GM21529 (cell line): ENCODE data around the gene TSHZ2.
"Not testable (repeated sequence)": the region's sequence is repeated elsewhere in the genome, so short reads cannot be mapped to it uniquely, and the experiment has no call there.

ENCODE experiments used
- ATAC-seq: cut with Tn5 transposase; IDR thresholded peaks from one replicate; pipeline ENCODE4 v1.9.1; 2021; ENCODE audit not compliant: unreplicated experiment

Gene TSHZ2

DNA sequence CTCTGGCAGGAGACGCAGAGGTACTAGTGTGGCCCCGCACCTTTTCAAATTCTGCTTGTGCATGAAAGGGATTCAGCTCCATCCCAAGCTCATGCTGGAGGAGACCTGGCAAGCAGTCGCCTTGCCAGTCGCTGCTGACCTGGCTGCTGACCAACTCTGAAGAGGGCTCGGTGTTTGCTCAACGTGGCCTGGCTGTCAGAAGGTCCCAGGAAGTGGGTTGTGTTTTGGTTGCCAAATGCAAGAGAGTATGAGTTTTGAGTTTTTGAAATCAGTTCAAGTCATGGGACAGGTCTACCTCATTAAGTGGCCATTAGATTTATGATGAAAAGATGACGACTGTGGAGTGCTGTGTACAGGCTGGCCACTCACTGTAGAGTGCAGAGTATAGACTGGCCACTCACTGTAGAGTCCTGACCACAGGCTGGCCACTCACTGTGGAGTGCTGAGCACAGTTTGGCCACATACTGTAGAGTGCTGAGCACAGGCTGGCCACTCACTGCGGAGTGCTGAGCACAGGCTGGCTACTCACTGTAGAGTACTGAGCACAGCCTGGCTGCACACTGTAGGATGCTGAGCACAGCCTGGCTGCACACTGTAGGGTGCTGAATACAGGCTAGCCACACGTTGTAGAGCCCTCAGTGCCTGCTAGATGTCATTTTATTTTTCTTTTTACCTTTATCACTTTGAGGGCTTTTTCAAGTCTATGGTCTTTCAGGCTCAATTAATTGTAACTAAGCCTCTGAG is 427.6 kb downstream of the TSHZ2 start:
- no peak for ATAC-seq

DNA sequence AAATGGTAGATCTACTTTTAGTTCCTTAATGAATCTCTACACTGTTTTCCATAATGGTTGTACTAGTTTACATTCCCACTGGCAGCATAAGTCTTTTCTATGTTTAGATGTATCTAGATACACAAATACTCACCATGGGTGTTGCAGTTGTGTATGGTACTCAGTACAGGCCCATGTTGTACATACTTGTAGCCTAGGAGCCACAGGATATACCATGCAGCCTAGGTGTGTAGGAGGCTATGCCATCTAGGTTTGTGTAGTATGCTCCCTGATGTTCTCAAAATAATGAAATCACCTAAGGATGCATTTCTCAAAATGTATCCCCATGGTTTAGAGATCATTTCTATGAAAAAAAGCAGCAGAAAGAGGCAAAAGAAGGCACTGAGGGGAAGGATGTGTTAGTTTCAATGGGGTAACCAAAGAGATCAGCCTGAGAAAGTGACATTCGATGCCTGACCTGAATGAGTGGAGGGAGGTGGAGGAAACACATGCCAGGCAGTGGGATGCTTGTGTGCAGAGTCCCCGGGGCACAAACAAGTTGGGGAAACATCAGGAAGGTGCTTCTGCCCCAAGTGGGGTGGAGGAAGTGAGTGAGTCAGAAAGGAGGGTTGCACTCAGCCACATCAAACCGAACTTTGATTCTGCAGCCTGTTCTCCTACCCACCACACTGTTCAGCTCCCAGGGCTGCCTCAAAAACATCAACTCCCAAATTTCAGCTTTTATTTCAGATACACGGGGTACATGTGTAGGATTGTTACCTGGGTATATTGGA is 430.3 kb downstream of the TSHZ2 start:
- no peak for ATAC-seq

DNA sequence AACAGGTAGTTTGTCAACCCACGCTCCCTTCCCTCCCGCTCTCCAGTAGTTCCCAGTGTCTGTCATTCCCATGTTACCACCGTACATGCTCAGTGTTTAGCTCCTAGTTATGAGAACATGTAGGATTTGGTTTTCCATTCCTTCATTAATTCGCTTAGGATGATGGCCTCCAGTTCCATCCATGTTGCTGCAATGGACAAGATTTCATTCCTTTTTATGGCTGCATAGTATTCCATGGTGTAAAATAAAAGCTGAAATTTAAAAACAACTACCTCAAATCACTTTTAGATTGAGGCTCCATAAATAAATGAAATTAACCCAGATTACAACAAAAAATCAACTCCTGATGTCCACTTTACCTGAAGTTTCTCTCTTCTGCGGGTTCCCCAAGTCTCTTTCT is 430.9 kb downstream of the TSHZ2 start:
- ATAC-seq = no peak

DNA sequence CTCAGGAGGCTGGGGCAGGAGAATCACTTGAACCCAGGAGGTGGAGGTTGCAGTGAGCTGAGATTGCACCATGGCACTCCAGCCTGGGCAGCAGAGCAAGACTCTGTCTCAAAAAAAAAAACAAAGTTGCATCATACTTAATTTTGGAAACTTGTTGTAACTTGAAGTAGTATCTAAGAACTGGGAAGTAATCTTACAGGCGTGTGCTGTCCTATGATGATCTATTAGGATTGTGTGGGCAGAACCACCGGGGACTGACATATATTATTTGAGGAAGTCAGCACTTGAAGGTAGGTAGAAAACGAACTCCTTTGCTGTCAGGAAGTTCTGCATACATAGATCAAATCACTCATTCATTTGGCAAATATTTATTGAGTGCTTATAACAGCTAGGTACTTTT is 433.0 kb downstream of the TSHZ2 start:
- ATAC-seq = no peak

GRCh38 chr20:53406580-53406979 is 434.4 kb downstream of the TSHZ2 start:
- ATAC-seq = no peak

- ATAC-seq = no peak
Measured at GRCh38 chr20:53408691-53409446, 436.7 kb downstream of the TSHZ2 start.

DNA sequence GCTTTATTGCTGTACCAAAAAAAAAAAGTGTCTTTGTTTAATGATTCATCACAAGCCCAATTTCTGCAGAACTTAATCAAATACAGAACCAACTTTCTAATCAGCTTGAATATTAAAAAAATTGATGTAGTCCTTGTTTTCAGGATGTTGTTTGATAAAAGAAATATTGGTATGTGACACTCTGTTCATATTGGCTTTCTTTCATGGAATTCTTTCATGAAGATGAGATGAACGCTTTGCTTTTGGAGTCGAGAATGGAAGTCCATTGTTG is 437.2 kb downstream of the TSHZ2 start:
- no peak for ATAC-seq

DNA sequence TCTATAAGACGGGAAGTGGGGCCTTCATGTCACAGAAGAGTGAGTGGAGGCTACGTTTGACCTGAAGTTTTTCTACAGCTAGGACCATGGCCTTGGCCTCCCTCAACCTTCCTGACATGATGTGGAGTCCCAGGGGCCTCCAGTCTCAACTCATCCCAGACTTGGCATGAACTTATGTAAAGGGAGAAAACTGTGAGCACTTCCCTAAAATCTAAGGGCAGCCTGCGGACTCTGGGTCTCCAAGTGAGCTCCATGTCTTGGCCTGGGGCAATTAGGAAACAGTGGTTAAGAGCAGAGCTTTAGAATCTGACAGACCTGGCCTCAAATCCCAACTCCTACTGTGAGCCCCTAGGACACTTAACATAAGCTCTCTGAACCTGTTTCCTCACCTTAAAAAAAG is 439.0 kb downstream of the TSHZ2 start:
- no peak for ATAC-seq

- ATAC-seq = no peak
Measured at GRCh38 chr20:53411891-53412290, 439.7 kb downstream of the TSHZ2 start.

DNA sequence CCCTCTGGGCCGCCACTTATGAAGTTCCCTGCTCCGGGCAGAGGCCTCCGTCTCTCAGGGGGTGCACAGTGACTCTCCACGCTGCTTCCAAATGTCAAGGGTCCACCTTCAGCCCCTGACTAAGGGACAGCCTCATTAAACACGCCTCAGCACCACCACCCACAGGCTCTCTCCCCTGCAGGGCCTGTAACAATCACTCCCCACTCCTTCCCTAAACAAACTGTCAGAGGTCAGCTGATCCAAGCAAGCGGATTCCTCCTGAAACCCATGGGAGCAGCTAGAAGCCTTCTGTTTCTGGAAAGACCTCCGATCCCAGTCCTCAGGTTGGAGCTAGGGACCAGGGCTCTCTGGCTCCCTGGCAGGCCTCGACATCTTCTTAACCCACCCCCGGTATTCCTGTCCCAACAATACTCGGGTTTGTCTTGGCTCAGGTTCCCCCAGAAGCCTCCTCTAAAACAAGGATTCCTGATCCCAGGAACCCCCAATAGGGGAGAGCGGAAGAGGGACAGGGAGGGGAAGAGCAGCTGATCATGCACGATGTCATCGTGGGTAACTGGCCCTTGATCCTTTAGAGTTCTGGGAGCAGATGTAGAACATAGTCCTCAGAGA is 440.5 kb downstream of the TSHZ2 start:
- no peak for ATAC-seq

GRCh38 chr20:53413186-53413631 is 441.1 kb downstream of the TSHZ2 start:
- peak; percentile 94 for ATAC-seq

DNA sequence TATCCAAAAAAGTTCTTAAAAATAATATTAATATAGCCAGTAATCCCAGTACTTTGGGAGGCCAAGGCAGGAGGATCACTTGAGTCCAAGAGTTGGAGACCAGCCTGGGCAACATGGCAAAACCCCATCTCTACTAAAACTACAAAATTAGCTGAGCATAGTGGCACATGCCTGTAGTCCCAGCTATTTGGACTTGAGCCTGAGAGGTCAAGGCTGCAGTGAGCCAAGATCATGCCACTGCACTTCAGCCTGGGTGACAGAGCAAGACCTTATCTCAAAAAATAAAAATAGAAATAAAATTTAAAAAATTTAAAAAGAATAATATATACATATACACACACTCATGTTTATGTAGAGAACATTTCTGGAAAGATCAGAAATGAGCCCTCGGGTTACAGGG is 441.7 kb downstream of the TSHZ2 start:
- not testable (repeated sequence) for ATAC-seq

- no peak for ATAC-seq
Measured at GRCh38 chr20:53419693-53420460, 447.7 kb downstream of the TSHZ2 start.

DNA sequence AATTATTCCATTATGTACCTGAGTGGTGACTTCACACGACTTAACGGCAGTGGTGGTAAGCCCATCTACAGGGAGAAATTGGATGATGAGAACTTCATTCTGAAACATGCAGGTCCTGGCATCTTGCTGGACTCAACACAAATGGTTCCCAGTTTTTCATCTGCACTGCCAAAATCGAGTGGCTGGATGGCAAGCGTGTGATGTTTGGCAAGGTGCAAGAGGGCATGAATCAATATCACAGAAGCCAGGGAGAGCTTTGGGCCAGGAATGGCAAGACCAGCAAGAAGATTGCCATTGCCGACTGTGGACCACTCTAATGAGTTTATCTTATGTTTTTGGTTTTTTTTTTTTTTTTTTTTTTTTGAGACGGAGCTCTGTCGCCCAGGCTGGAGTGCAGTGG is 449.2 kb downstream of the TSHZ2 start:
- no peak for ATAC-seq

- no peak for ATAC-seq
Measured at GRCh38 chr20:53422039-53422438, 449.9 kb downstream of the TSHZ2 start.

DNA sequence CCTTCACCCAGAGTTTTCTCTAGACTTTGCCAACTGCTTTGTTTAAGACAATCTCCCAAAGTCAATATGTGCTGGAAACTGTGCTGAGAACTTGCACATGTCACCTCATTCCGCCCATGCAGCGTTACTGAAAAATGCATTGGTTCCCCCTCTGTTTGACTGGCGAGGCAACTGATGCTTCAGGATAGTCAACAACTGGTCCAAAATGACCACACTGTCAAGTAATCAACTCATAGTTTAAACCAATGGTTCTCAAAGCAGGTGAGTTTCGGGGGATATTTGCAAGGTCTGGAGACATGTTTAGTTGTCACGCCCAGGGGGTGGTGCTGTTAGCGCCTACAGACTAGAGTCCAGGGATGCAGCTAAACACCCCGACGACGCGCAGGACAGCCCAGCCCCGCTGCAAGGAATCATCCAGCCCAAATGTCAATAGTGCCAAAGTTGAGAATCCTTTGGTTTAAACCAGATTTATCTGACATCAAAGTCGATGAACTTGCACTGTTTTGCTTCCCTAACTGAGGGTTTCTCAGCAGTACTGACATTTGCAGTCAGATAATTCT is 451.5 kb downstream of the TSHZ2 start:
- ATAC-seq = no peak

GRCh38 chr20:53425481-53425880 is 453.3 kb downstream of the TSHZ2 start:
- ATAC-seq = no peak

DNA sequence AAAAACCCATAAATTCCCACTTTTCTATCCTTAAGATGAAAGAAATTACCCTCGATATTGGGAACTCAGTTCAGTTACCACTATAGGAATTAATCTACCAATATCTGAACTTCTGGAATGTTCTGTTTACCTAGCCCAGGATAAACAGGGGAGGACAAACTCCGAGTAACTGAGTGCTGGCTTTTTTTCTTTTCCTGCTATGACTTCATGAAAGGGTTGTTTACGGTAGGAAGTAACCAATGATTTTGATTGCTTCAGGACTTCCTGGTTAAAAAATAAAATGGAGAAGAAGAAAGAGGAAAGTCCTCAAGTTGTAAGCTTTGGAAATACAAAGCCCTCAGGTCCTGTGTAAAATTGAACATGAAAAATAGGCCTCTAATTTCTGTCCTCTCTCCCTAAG is 453.8 kb downstream of the TSHZ2 start:
- ATAC-seq = no peak

- no peak for ATAC-seq
Measured at GRCh38 chr20:53426766-53427312, 454.7 kb downstream of the TSHZ2 start.

GRCh38 chr20:53427951-53428350 is 455.8 kb downstream of the TSHZ2 start:
- ATAC-seq = no peak
